K562 (cell line): ENCODE measurements around the gene CENPU. TPM values are rescaled to one million over a fixed set of nuclear protein-coding genes. Genes with fewer than 3 reads are reported as not detected.
"Not testable (repeated sequence)": the region's sequence is repeated elsewhere in the genome, so short reads cannot be mapped to it uniquely, and the experiment has no call there.

Experiments
- ATAC-seq: fragments of 200-7000 bp; cut with Tn5 transposase; 3 replicates; pipeline ENCODE4 v1.9.1; 2020; ENCODE audit warnings: moderate library complexity
- BruUV-seq: library from RNA; stranded (reverse); fragments of 400-500 nt; replicated peaks from 2 replicates; lab custom pipeline; 2021; lab: Mats Ljungman, UMichigan
- CTCF ChIA-PET: fragments of 300-600 bp; formaldehyde crosslinking; extraction: SDS; loops from one replicate; lab custom pipeline; 2021; ENCODE audit warnings: low intra/inter-chr PET ratio; lab: Yijun Ruan, JAX
- POLR2A ChIA-PET: fragments of 300-600, 350-650 bp; sonication (Branson Sonifier 250); formaldehyde crosslinking; extraction: SDS; loops from one replicate; lab custom pipeline; 2021; ENCODE audit warnings: antibody characterized with exemption, inconsistent platforms; lab: Yijun Ruan, JAX
- DNase-seq, 4 experiments: peaks; one replicate each; pipeline versions ENCODE4 v3.0.0 to v3.0.0-alpha.2; 2011 to 2018; ENCODE audit warnings: low spot score in 3 of 4, mixed read lengths in 3 of 4; ENCODE audit errors: extremely low read depth in 1 of 4
- FAIRE-seq: peaks from 2 replicates; lab custom pipeline; 2011; peaks lifted over from hg19 to GRCh38; lab: Jason Lieb, UNC
- H2AFZ ChIP-seq: 2 replicates; pipeline ENCODE4 v1.6.0; 2011; ENCODE audit warnings: low read depth, low read length, control low read depth, inconsistent platforms
- H3K27ac ChIP-seq: fragments of 200-600 bp; 3 replicates; pipeline ENCODE4 v1.8.0; 2011; ENCODE audit warnings: low read depth, mild to moderate bottlenecking, control low read depth, inconsistent platforms, low read length, moderate library complexity, mixed read lengths; ENCODE audit errors: extremely low read depth
- H3K27me3 ChIP-seq, 2 experiments: fragments of 300-600 bp in 1 of 2; 2 replicates in 1 of 2; 3 replicates in 1 of 2; pipeline versions ENCODE4 v1.6.0 to v1.8.0; 2011; ENCODE audit warnings: inconsistent platforms in 2 of 2, low read length in 2 of 2, mild to moderate bottlenecking in 1 of 2, mixed read lengths in 1 of 2, moderate library complexity in 1 of 2; ENCODE audit not compliant: control insufficient read depth in 2 of 2, insufficient read depth in 2 of 2
- H3K36me3 ChIP-seq: fragments of 300-600 bp; 3 replicates; pipeline ENCODE4 v1.8.0; 2011; ENCODE audit warnings: mild to moderate bottlenecking, low read length, inconsistent platforms; ENCODE audit not compliant: control insufficient read depth, insufficient read depth
- H3K4me1 ChIP-seq, 2 experiments: fragments of 200-600 bp in 1 of 2; replicated peaks in 1 of 2; 2 replicates in 1 of 2; 3 replicates in 1 of 2; pipeline versions ENCODE4 v1.5.1 to v1.8.0; 2011; ENCODE audit warnings: inconsistent platforms in 2 of 2, low read length in 2 of 2, mild to moderate bottlenecking in 1 of 2, mixed read lengths in 1 of 2, moderate library complexity in 1 of 2; ENCODE audit not compliant: control insufficient read depth in 2 of 2, insufficient read depth in 2 of 2
- H3K4me2 ChIP-seq: 2 replicates; pipeline ENCODE4 v1.6.1; 2011; ENCODE audit warnings: low read length, control low read depth, inconsistent platforms, mixed read lengths; ENCODE audit not compliant: insufficient read depth
- H3K4me3 ChIP-seq: fragments of 200-600 bp; sonication (generic), shearing (Covaris generic); 2 replicates; pipeline ENCODE4 v1.5.1; 2016; ENCODE audit warnings: control low read depth, inconsistent platforms
- H3K79me2 ChIP-seq: fragments of 200-600 bp; 3 replicates; pipeline ENCODE4 v1.8.0; 2011; ENCODE audit warnings: low read length, inconsistent platforms; ENCODE audit not compliant: control insufficient read depth, insufficient read depth
- H3K9ac ChIP-seq, 2 experiments: 2 replicates each; pipeline versions ENCODE4 v1.6.0 to v1.6.1; 2011; ENCODE audit warnings: low read depth in 2 of 2, low read length in 2 of 2, control low read depth in 1 of 2, inconsistent platforms in 1 of 2, mild to moderate bottlenecking in 1 of 2, mixed read lengths in 1 of 2; ENCODE audit not compliant: insufficient read depth in 1 of 2
- H3K9me1 ChIP-seq: one replicate; pipeline ENCODE4 v1.6.0; 2011; ENCODE audit warnings: inconsistent platforms, mild to moderate bottlenecking, low read length, moderate library complexity; ENCODE audit not compliant: control insufficient read depth, insufficient read depth
- H3K9me3 ChIP-seq: replicated peaks from 2 replicates; pipeline ENCODE4 v1.5.1; 2011; ENCODE audit warnings: low read depth, low read length, inconsistent platforms; ENCODE audit not compliant: control insufficient read depth, insufficient read depth
- H4K20me1 ChIP-seq: replicated peaks from 2 replicates; pipeline ENCODE4 v1.6.1; 2011; ENCODE audit warnings: low read length, inconsistent platforms, mixed read lengths; ENCODE audit not compliant: control insufficient read depth, insufficient read depth
- ATF2 ChIP-seq: sonication (generic); formaldehyde crosslinking; IDR thresholded peaks from 2 replicates; pipeline ENCODE4 v1.8.1; 2022; ENCODE audit warnings: missing genetic modification reagents
- CEBPB ChIP-seq: fragments of 450-650 bp; IDR thresholded peaks from 2 replicates; pipeline ENCODE4 v1.6.1; 2016; ENCODE audit warnings: missing genetic modification characterization, missing compliant biosample characterization
- CEBPG ChIP-seq, 3 experiments: fragments of 200-800 bp in 1 of 3; sonication (Bioruptor generic) in 1 of 3; sonication (generic) in 1 of 3; formaldehyde crosslinking in 1 of 3; IDR thresholded peaks in 2 of 3; conservative IDR thresholded peaks in 1 of 3; 2 replicates each; pipeline versions ENCODE4 v1.6.1 to v1.8.0; 2016 to 2022; ENCODE audit warnings: missing compliant biosample characterization in 2 of 3, missing genetic modification characterization in 2 of 3, mild to moderate bottlenecking in 1 of 3, missing genetic modification reagents in 1 of 3
- ETV5 ChIP-seq: sonication (generic); formaldehyde crosslinking; IDR thresholded peaks from 2 replicates; pipeline ENCODE4 v1.4.0; 2020; ENCODE audit warnings: low read depth, mild to moderate bottlenecking, missing genetic modification reagents
- HDAC1 ChIP-seq, 2 experiments: fragments of 450-650 bp; IDR thresholded peaks; 2 replicates each; pipeline ENCODE4 v1.6.1; 2016 to 2017; ENCODE audit warnings: inconsistent platforms in 1 of 2, mild to moderate bottlenecking in 1 of 2, moderate library complexity in 1 of 2
- ZNF175 ChIP-seq: fragments of 200-800 bp; sonication (Bioruptor generic); IDR thresholded peaks from 2 replicates; pipeline ENCODE4 v1.6.1; 2016; ENCODE audit warnings: low read depth, mild to moderate bottlenecking, missing genetic modification characterization, missing compliant biosample characterization
- ZNF639 ChIP-seq, 2 experiments: fragments of 200-800 bp in 1 of 2; sonication (Bioruptor generic) in 1 of 2; sonication (generic) in 1 of 2; formaldehyde crosslinking in 1 of 2; IDR thresholded peaks in 1 of 2; conservative IDR thresholded peaks in 1 of 2; 2 replicates each; pipeline versions ENCODE4 v1.5.0 to v1.6.1; 2016 to 2020; ENCODE audit warnings: missing compliant biosample characterization in 1 of 2, missing genetic modification characterization in 1 of 2, missing genetic modification reagents in 1 of 2
- WGBS: fragments of 100-300 bp; shearing (Covaris generic); methylation state at CpG from one replicate; pipeline ENCODE4 v1.1.6; 2016; ENCODE audit warnings: low coverage, mixed read lengths; ENCODE audit not compliant: insufficient coverage; ENCODE audit errors: missing lambda C conversion rate; 5-methylcytosine and 5-hydroxymethylcytosine counted together
- in situ Hi-C: fragments of 300-500 bp; cut with MboI; formaldehyde crosslinking; loops from 4 replicates; pipeline ENCODE4 v1.15.0; 2018; ENCODE audit warnings: inconsistent platforms, mixed read lengths
- intact Hi-C: fragments of 100-400 bp; cut with micrococcal nuclease; formaldehyde crosslinking; loops from 2 replicates; pipeline ENCODE4 v1.14.2; 2022
- polyA plus RNA-seq, 8 experiments: library from polyadenylated mRNA; depleted of rRNA in 4 of 8; stranded (reverse) in 5 of 8; unstranded in 3 of 8; fragments of >200 nt; fragmentation: Nextera tagmentation in 2 of 8; fragmentation: Illumina TruSeq in 1 of 8; extraction: Ambion mirVana in 2 of 8; extraction: Trizol in 1 of 8; gene quantifications; 2 replicates each; pipeline versions ENCODE4 v1.2.1 to v1.2.3, GENCODE V29; 2011 to 2014; ENCODE audit warnings: inconsistent platforms in 1 of 8, missing spikeins in 1 of 8
- total RNA-seq, 7 experiments: library from RNA; depleted of rRNA in 6 of 7; stranded (reverse); fragments of >200 nt in 6 of 7; fragmentation: Illumina TruSeq in 2 of 7; extraction: Trizol in 2 of 7; gene quantifications; 2 replicates each; pipeline versions ENCODE4 v1.2.1 to v1.2.3, GENCODE V29; 2011 to 2021; ENCODE audit warnings: low replicate concordance in 1 of 7

CENPU gene
- total and polyA plus RNA-seq, 9 of the 15 experiments (the other 6 are each of a cell fraction or from before 2014, with no cell fraction given), result 39.4 to 98.7 (median 84.3) TPM

GRCh38 chr4:184662236-184662635 lies 71.7 kb downstream of the CENPU start (continued):
- no peak for TF ChIP-seq HDAC1 (IDR thresholded peaks at IDR 0.05)

GRCh38 chr4:184660978-184661377 lies 72.9 kb downstream of the CENPU start:
- in situ Hi-C loops, result no loop called here
- ATAC-seq (no peak), DNase-seq (no peak)
- POLR2A ChIA-PET, result interaction anchor here (1.1 to 1.5 kb wide), 2 partner anchors 11 to 73 kb away, joined by 3 to 4 read pairs; partner anchors contain the start of gene CENPU
- Histone ChIP-seq H2AFZ (no peak overlapping the region), H3K4me2 (no peak overlapping the region), H3K4me1 (no peaks in the 10 kb centered on the region; a peak in 1 of 5 replicates)
- TF ChIP-seq CEBPB (tag), result peak; percentile 55; the same call in 1 of the 2 replicates
- no peak for TF ChIP-seq ETV5 (CRISPR knock-in tag)
- no peak for TF ChIP-seq ZNF175 (CRISPR knock-in tag)
- TF ChIP-seq ZNF639 (CRISPR knock-in tag; conservative IDR thresholded peaks at IDR 0.05 in 1 of 2, IDR thresholded peaks at IDR 0.05 in 1 of 2), result no peak
- no peak for TF ChIP-seq ATF2
- no peak for TF ChIP-seq CEBPG (CRISPR knock-in tag; IDR thresholded peaks at IDR 0.05)
- peak in 1 of 2 experiments; percentile 52; a peak in 2 of 4 replicates for TF ChIP-seq CEBPG (tag; conservative IDR thresholded peaks at IDR 0.05 in 1 of 2, IDR thresholded peaks at IDR 0.05 in 1 of 2)
- TF ChIP-seq, all 486 proteins: peak for 2
- Histone ChIP-seq H3K27ac (no peak overlapping the region), H3K9ac (no peak overlapping the region), H3K9me1 (no peaks in the 10 kb centered on the region), H4K20me1 (no peaks in the 10 kb centered on the region), H3K9me3 (no peaks in the 10 kb centered on the region), H3K27me3 (no peaks in the 10 kb centered on the region), H3K79me2 (no peaks in the 10 kb centered on the region), H3K36me3 (peaks cover 8% of the 10 kb centered on the region; the same call in 1 of the 3 replicates), H3K4me3 (no peak overlapping the region)
- FAIRE-seq, result no peak
- no TSS peak for BruUV-seq
- CTCF ChIA-PET, result no interaction called here
- intact Hi-C loops, result no loop called here

- in situ Hi-C loops, H3K4me2 ChIP-seq, CTCF ChIA-PET, FAIRE-seq, H3K9ac ChIP-seq, ATAC-seq, POLR2A ChIA-PET, H4K20me1 ChIP-seq, H3K27ac ChIP-seq, H3K79me2 ChIP-seq, DNase-seq, H3K4me3 ChIP-seq, H2AFZ ChIP-seq, H3K27me3 ChIP-seq, BruUV-seq, H3K36me3 ChIP-seq, H3K4me1 ChIP-seq, H3K9me1 ChIP-seq, intact Hi-C loops, H3K9me3 ChIP-seq: not testable (repeated sequence)
- 94% methylated on average over 4 of the region's 9 CpGs for WGBS
These were observed 76.1 kb downstream of the CENPU start for GRCh38 chr4:184657820-184658219.
